DMS114 treated with DMSO at 0.1 percent for 48 hours (cell line): ENCODE measurements around the gene GPS1.

Experiments
- DNase-seq: peaks from one replicate; lab custom pipeline; 2025; ENCODE audit not compliant: unreplicated experiment; lab: John Stamatoyannopoulos, UW

The GPS1 gene

DNA sequence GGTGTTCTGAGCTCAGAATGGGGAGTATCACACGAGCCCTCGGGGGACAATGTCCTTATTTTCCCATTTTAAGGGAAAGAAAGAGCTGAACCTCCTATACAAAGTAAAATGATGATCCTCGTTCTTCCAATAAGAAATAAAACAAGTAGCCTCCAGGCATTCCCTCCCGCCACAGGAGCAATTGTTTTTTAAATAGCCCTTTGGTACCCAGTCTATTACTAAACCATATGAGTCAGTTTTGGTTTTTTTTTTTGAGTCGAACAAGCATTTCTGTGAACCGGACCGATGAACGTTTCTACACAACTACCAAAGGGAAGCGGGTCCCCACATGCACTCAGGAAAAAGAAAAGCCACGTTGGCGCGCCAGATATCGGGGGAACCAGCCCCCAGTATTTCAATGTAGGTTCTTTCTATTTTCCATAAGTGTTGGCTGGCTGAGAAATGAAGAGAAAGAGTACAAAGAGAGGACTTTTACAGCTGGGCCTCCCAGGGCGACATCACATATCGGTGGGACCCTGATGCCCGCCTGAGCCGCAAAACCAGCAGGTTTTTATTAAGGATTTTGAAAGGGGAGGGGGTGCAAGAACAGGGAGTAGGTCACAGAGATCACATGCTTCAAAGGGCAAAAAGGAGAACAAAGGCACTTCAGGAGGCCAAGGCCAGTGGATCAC lies 10.4 kb upstream of the GPS1 start:
- DNase-seq = no peak

DNA sequence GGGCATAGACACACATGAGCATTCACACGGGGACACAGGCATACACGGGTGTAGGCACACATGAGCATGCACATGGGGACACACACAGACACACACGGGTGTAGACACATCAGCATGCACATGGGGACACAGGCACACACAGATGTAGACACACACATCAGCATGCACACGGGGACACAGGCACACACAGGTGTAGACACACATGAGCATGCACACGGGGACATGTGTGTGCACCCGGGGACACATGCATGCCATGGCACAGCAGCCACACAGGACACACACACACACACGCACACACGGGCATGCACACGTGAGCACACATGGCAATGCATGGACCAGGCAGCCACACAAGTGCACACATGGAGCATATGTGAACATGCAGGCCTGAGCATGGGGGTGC lies 9.0 kb upstream of the GPS1 start:
- no peak for DNase-seq

GRCh38 chr17:82043507-82043906 lies 8.2 kb upstream of the GPS1 start:
- DNase-seq = no peak

GRCh38 chr17:82045936-82046484 lies 5.7 kb upstream of the GPS1 start:
- no peak for DNase-seq

GRCh38 chr17:82046903-82047302 lies 4.8 kb upstream of the GPS1 start:
- DNase-seq = no peak

- DNase-seq = no peak
Observed at GRCh38 chr17:82047379-82047778, 4.3 kb upstream of the GPS1 start.

DNA sequence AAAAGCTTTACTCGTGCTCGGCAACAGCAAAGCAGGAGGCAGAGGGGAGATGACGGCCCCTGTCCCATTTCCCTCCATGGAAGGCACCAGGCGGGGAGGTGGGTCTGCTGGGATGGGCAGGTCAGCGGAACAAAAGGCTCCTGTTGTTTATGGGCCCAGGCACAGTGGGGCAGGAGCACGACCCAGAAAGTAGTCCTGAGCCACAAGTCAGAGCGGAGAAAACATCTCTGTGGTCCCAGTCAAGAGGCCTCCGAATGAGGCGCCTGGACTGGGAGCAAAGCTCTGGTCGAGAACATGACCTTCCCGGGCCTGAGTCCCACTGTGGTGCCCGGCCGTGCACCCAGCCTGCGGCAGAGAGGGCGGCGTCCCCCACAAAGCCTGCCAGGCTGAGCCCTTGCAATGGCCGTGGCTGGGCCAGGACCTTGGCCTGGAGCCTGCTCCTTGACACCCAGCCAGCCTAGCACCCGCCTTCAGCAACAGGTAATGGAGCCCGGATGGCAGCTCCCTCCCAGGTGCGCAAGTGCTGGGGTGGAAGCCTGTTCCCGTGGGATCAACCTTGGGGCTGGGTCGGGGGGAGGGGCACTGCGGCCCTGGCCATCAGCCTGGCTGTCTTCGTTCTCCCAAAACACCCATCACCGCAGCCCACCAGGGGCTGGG lies 3.7 kb upstream of the GPS1 start:
- no peak for DNase-seq

DNA sequence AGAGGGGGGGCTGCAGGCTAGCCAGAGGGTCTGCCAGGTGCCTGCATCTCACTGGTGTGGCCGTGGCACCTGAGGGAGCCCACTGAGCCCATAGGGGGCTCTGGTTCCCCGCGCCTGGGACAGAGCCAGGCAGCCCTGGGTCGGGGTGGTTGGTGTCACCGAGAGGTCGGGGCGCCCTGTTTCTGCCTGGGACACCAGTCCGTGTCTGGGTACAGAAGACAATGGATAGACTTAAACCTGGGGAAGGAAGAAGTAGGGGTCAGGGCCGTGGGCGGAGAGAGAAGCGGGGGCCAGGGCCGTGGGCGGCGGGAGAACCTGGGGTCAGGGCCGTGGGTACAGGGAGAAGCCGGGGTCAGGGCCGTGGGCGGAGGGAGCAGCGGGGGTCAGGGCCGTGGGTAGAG lies 3.1 kb upstream of the GPS1 start:
- DNase-seq = no peak

- DNase-seq = no peak
Observed at GRCh38 chr17:82049106-82049505, 2.6 kb upstream of the GPS1 start.

- no peak for DNase-seq
Observed at GRCh38 chr17:82049521-82049971, 2.2 kb upstream of the GPS1 start.

- no peak for DNase-seq
Observed at GRCh38 chr17:82050152-82050760, 1.4 kb upstream of the GPS1 start.

- DNase-seq = no peak
Observed at GRCh38 chr17:82050761-82051641, 697 bp upstream of the GPS1 start.

GRCh38 chr17:82052638-82053059 lies 951 bp downstream of the GPS1 start:
- DNase-seq = no peak

DNA sequence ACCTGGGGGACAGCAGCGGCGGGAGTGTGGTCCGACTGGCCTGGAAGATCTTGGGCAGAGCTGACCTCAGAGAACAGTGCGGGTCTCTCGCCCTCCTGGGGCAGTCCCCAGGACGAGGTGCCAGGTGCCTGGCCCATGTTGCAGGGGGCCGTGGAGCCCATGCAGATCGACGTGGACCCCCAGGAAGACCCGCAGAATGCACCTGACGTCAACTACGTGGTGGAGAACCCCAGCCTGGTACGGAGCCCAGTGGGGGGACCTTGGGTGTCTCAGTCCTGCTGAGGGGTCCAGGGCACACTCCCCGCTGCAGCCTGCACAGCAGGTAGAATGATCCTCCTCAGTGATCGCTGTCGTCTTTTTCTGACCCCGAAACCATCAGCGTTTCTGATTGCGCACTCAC lies 1.4 kb downstream of the GPS1 start:
- DNase-seq = no peak

DNA sequence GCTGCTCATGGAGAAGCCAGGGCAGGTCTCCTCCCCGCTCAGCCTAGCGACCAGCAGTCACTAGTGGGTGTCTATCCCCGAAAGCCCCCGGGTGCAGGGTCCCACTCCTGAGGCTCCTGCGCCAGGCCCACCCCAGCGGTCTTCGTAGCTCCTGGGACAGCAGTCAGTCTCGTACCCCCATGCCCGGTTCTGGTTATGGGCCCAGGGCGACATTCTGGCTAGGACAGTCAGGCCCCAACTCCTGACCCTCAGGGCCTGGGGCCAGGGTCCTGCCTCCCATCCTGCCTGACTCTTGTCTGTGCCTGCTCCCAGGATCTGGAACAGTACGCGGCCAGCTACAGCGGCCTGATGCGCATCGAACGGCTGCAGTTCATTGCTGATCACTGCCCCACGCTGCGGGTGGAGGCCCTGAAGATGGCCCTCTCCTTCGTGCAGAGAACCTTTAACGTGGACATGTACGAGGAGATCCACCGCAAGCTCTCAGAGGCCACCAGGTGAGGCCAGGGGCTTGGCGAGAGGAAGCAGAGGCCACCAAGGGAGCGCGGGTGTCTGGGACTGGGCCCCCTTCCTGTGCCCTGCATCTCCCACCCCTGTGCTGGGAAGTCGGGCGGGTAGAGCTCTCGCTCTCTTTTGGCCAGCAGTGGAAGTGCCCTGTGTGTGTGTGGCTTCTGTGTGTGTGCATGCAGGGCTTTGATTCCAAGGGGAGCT lies 2.0 kb downstream of the GPS1 start:
- DNase-seq = no peak

- DNase-seq = no peak
Observed at GRCh38 chr17:82054351-82055022, 2.8 kb downstream of the GPS1 start.

- no peak for DNase-seq
Observed at GRCh38 chr17:82055023-82055964, 3.6 kb downstream of the GPS1 start.

DNA sequence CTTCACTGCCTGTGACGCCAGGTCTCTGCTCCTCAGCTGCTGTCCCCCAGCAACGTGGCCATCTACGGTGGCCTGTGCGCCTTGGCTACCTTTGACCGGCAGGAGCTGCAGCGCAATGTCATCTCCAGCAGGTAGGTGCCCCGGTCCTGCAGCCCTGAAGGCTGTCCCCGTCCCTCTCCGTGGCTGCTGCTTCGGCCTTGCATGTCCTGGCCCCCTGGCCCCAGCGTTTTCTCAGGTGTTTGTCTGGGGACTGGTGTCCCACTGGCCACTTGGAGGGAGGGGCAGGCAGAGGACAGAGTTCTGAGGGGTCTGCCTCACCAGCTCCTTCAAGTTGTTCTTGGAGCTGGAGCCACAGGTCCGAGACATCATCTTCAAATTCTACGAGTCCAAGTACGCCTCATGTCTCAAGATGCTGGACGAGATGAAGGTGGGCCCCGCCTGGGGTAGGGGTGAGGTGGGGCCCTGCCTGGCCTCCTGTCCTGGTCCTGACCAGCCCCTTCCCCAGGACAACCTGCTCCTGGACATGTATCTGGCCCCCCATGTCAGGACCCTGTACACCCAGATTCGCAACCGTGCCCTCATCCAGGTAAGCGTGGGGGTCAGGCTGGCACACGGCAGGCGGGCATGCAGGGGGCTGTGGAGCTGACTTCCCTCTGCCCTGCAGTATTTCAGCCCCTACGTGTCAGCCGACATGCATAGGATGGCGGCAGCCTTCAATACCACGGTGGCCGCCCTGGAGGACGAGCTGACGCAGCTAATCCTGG lies 4.4 kb downstream of the GPS1 start:
- no peak for DNase-seq
